Activated T-cell treated with anti-CD3 and anti-CD28 coated beads for 1 hour (primary cell): Measurements from ENCODE around the gene TLCD1.

ENCODE experiments used
- DNase-seq: peaks from one replicate; pipeline ENCODE4 v3.0.0-alpha.2; 2020; ENCODE audit warnings: low read depth

Gene TLCD1

DNA sequence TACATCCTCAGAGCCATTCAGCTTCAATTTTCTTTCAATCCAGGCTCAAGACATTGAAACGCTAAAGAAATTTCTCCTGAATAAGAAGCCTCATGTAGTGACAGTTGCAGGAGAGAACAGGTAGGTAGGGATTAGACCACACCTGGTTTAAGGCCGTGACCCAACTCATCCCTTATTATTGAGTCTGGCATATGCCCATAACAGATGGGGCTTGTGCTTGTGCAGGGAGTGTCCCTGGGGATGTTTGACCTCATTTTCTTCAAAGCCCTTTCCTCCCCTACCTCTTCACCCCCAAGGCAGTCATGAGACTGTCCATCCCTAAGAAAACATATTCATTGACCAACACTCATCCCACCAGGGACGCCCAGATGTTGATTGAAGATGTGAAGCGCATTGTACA, 39.7 kb downstream of the TLCD1 start:
- DNase-seq = no peak

DNA sequence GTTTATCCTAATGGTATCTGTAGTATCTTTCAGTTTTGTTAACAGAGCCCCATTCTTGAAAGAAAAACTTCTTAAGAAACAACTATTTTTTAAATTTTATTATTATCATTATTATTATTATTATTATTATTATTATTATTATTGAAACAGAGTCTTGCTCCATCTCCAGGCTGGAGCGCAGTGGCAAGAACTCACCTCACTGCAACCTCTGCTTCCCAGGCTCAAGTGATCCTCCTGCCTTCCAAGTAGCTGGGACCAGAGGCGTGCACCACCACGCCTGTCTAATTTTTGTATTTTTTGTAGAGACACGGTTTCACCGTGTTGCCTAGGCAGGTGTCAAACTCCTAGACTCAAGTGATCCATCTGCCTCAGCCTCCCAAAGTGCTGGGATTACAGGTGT, 40.7 kb downstream of the TLCD1 start:
- no peak for DNase-seq

DNA sequence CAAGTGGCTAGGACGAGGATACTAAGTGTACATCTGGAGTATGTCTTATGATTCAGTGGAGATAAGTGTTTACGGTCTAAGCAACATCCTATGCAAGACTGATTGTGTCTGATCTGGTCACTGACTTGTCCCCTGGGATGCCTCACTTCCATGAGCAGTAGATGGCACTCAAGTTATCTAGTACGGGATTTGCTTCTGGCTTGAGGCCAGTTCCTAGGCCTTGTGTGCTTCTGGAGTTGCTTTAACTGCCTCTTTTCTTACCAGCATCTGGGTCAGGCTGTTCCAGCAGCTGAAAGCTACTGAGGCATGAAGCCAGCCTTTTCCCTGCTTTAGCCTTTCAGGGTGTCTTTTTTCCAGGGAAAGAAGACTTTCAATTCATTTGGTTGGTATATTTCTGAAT, 41.1 kb downstream of the TLCD1 start:
- no peak for DNase-seq

DNA sequence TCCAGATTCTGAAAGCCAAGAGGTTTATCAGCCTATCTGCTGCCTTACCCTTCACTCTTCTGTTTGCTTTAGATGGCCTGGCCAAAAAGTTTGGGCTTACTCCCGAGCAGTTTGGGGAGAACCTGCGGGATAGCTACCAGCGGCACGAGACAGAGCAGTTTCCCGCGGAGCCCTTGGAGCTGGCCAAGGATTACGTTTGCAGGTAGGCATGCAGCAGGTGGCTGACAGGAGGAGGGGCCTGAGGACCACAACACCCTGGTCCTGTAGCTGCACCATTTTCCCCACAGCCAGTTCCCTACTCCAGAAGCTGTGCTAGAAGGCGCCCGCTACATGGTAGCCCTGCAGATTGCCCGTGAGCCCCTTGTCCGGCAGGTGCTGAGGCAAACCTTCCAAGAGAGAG, 43.4 kb downstream of the TLCD1 start:
- DNase-seq = no peak

DNA sequence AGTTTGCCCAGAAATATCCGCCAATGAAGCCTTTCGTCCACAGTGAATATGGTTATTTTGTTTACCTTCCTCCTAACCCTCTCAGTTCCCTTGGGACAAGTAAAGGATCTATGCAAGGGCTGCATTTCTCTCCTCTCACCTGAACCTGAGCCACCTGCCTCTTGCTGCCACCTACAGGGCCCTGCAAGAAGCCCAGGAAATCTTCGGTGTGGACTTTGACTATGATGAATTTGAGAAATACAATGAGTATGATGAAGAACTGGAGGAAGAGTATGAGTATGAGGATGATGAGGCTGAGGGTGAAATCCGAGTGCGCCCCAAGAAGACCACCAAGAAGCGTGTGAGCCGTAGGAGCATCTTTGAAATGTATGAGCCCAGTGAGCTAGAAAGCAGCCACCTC, 50.1 kb downstream of the TLCD1 start:
- no peak for DNase-seq

DNA sequence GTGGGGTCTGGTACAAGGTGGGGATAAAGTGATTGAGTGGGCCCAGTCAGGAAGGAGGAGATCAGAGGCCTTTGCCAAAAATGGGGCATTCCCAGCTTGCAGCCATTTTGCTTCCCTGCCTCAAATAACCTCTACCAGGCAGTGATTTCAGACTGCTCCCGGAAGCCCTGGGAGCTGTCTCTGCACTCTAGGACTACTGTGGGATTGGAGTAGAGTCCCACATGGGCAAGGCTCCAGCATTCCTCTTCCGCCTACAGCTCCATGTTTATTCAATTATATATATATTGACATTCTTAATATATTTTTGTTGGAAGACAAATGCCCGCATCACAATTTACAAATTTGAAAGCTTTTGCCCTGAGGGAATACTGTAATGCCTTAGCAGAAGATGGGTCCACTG, 50.5 kb downstream of the TLCD1 start:
- no peak for DNase-seq
